RWPE2 (cell line): Measurements from ENCODE around the gene SNRNP35.

Experiments
- ATAC-seq: fragments of 200-7000 bp; cut with Tn5 transposase; 3 replicates; pipeline ENCODE4 v1.9.1; 2021; ENCODE audit warnings: low read depth
- DNase-seq: peaks from one replicate; pipeline ENCODE4 v3.0.0-alpha.2; 2020; ENCODE audit warnings: low spot score
- H3K27ac ChIP-seq: fragments of 450-650 bp; 2 replicates; pipeline ENCODE4 v1.5.1; 2017; ENCODE audit warnings: mild to moderate bottlenecking; ENCODE audit not compliant: poor library complexity, severe bottlenecking
- H3K27me3 ChIP-seq: fragments of 250-450 bp; sonication (Bioruptor Pico); 2 replicates; pipeline ENCODE4 v1.5.1; 2021; ENCODE audit warnings: mild to moderate bottlenecking, moderate library complexity; ENCODE audit not compliant: insufficient read depth, poor library complexity, severe bottlenecking
- H3K36me3 ChIP-seq: fragments of 250-450 bp; sonication (Bioruptor Pico); 2 replicates; pipeline ENCODE4 v1.5.1; 2020; ENCODE audit warnings: low read depth, mild to moderate bottlenecking, moderate library complexity
- H3K4me1 ChIP-seq: fragments of 250-450 bp; sonication (Bioruptor Pico); 2 replicates; pipeline ENCODE4 v1.5.1; 2021; ENCODE audit warnings: mild to moderate bottlenecking, moderate library complexity; ENCODE audit not compliant: insufficient read depth, poor library complexity, severe bottlenecking
- H3K4me3 ChIP-seq: fragments of 250-450 bp; sonication (Bioruptor Pico); 2 replicates; pipeline ENCODE4 v1.5.1; 2021; ENCODE audit warnings: mild to moderate bottlenecking, moderate library complexity; ENCODE audit not compliant: severe bottlenecking
- H3K9me3 ChIP-seq: fragments of 250-450 bp; sonication (Bioruptor Pico); 2 replicates; pipeline ENCODE4 v1.5.1; 2021; ENCODE audit warnings: mild to moderate bottlenecking, moderate library complexity; ENCODE audit not compliant: severe bottlenecking
- TF ChIP-seq, protein P1 (sequence below): fragments of 450-650 bp; IDR thresholded peaks from one replicate; pipeline ENCODE4 v1.5.1; 2017; ENCODE audit warnings: mild to moderate bottlenecking, moderate library complexity; ENCODE audit not compliant: poor library complexity, severe bottlenecking

The SNRNP35 gene

DNA sequence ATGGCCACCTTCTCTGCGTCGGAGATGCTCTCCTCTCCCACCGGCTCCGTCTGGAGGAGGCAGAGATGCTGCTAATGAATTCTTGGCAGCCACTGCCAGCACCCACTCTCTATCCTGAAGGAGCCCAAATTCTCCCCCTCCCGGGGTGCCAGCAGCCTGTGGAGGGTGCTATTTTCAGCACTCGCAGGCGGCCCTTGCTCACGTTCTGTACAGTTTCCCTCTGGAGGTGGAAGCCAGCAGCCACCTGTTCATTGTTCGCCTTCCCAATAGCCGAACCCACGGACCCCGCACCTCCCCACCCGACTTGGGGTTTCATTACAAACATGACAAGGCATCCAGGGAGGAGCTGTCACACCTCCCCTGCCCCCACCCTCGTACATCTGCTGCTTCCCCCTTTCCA, 27.8 kb downstream of the SNRNP35 start:
- TF ChIP-seq, protein P1, sequence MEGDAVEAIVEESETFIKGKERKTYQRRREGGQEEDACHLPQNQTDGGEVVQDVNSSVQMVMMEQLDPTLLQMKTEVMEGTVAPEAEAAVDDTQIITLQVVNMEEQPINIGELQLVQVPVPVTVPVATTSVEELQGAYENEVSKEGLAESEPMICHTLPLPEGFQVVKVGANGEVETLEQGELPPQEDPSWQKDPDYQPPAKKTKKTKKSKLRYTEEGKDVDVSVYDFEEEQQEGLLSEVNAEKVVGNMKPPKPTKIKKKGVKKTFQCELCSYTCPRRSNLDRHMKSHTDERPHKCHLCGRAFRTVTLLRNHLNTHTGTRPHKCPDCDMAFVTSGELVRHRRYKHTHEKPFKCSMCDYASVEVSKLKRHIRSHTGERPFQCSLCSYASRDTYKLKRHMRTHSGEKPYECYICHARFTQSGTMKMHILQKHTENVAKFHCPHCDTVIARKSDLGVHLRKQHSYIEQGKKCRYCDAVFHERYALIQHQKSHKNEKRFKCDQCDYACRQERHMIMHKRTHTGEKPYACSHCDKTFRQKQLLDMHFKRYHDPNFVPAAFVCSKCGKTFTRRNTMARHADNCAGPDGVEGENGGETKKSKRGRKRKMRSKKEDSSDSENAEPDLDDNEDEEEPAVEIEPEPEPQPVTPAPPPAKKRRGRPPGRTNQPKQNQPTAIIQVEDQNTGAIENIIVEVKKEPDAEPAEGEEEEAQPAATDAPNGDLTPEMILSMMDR: no peak
- H3K27ac ChIP-seq: no peak overlapping the region
- no peak overlapping the region for H3K4me3 ChIP-seq
- no peaks in the 10 kb centered on the region for H3K9me3 ChIP-seq
- no peaks in the 10 kb centered on the region for H3K4me1 ChIP-seq
- ATAC-seq (no peak; the same call in 2 of the 3 replicates), DNase-seq (no peak)
- H3K27me3 ChIP-seq: no peaks in the 10 kb centered on the region
- peaks cover 12% of the 10 kb centered on the region; the same call in 1 of the 2 replicates for H3K36me3 ChIP-seq

DNA sequence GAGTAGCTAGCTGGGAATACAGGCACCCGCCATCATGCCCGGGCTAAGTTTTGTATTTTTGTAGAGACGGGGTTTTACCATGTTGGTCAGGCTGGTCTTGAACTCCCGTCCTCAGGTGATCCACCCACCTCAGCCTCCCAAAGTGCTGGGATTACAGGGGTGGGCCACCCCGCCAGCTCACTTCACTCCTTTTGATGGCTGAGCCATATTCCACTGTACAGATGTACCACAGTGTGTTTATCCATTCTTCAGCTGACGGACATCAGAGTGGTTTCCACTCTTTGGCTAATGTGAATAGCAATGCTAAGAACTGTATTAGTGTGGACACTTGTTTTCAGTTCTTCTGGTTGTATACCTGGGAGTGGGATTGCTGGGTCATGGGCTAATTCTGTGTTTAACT, 29.5 kb downstream of the SNRNP35 start:
- ATAC-seq (no peak), DNase-seq (no peak)
- H3K4me1 ChIP-seq: no peaks in the 10 kb centered on the region
- no peaks in the 10 kb centered on the region for H3K27me3 ChIP-seq
- TF ChIP-seq, protein P1: no peak
- peaks cover 12% of the 10 kb centered on the region; the same call in 1 of the 2 replicates for H3K36me3 ChIP-seq
- H3K9me3 ChIP-seq: no peaks in the 10 kb centered on the region
- no peak overlapping the region for H3K27ac ChIP-seq
- no peak overlapping the region for H3K4me3 ChIP-seq

DNA sequence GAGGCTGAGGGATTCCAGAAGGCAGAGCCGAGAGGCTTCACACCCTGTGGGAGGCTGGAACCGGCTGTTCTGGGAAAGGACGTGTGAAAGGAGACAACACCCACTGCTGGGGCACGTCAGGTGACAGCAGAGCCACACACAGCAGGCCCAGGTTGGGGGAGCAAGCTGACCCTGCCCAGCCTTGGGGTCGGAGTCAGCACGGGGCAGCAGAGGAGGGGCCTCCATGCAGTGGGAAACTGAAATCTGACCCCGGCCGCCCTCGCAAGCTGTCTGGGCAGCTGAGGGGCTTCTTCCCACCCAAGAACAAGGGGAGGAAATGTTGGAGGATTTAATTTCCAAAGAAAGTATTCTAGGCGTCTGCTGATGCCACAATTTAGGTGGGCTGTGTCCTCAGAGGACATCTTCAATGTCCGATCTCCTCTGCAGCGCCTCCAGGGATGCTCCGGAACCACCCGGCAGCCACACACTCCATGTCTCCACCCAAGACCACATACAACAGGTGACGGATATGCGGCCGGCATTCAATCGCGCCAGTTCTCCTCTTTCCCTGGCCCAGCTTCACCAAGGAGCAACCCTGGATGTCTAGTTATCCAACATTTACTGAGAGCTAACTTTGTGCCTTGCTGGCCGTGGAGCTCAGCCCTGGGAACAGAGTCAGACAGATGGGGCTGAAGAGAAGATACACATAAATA, 30.7 kb downstream of the SNRNP35 start:
- peaks cover 9% of the 10 kb centered on the region; the same call in 1 of the 2 replicates for H3K36me3 ChIP-seq

DNA sequence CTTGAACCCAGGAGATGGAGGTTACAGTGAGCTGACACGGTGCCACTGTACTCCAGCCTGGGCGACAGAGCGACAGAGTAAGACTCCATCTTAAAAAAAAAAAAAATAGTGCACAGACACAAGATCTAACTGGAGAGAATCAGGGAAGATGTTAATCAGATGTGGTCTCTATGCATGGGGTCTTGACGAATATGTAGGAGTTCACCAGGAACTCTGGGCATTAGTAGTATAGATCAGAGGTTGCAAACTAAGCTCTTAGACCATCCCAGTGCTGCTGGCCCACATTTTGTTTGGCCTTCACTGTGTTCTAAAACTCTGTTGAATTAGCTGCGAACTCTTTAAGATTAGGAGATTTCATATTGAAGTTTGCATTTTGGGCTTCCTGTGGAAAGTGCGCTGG, 31.6 kb downstream of the SNRNP35 start:
- TF ChIP-seq, protein P1: no peak
- no peak overlapping the region for H3K4me3 ChIP-seq

More for the DNA sequence above, 30.7 kb downstream of the SNRNP35 start:
- TF ChIP-seq, protein P1: no peak
- Histone ChIP-seq H3K4me1 (no peaks in the 10 kb centered on the region), H3K27me3 (no peaks in the 10 kb centered on the region), H3K9me3 (no peaks in the 10 kb centered on the region), H3K27ac (no peak overlapping the region), H3K4me3 (no peak overlapping the region)
- DNase-seq (no peak), ATAC-seq (no peak)

DNA sequence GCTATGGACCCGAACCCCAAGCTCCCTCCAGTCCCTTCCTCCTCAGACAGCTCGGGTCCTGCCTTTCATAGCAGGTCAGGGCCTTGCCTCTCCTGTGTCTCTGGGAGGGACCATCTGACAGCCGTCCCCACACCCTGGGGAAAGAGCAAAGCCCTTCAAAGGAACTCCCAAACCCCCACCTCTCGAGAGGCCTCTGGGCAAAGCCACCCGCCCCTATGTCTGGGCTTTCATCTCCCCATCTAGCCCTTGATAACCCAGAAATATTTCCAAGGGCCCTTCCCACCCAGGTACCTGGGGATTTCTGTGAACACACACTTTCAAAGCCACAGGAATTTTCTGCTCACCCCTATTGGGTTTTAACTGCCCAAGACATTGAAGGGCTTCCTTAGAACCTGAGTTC, 32.1 kb downstream of the SNRNP35 start:
- H3K27ac ChIP-seq: no peak overlapping the region

More for the DNA sequence above, 31.6 kb downstream of the SNRNP35 start:
- no peaks in the 10 kb centered on the region for H3K9me3 ChIP-seq
- H3K27ac ChIP-seq: no peak overlapping the region
- no peaks in the 10 kb centered on the region for H3K4me1 ChIP-seq
- H3K36me3 ChIP-seq: peaks cover 6% of the 10 kb centered on the region; the same call in 1 of the 2 replicates
- ATAC-seq: no peak
- DNase-seq: no peak
- no peaks in the 10 kb centered on the region for H3K27me3 ChIP-seq

More for the DNA sequence above, 32.1 kb downstream of the SNRNP35 start:
- H3K4me1 ChIP-seq: no peaks in the 10 kb centered on the region
- ATAC-seq (peak; percentile 19; the same call in 1 of the 3 replicates), DNase-seq (no peak)
- no peaks in the 10 kb centered on the region for H3K9me3 ChIP-seq
- TF ChIP-seq, protein P1: no peak
- no peaks in the 10 kb centered on the region for H3K27me3 ChIP-seq
- no peak overlapping the region for H3K4me3 ChIP-seq
- peaks cover 2% of the 10 kb centered on the region; the same call in 1 of the 2 replicates for H3K36me3 ChIP-seq
